ENCODE measurements around the gene VAT1.
A peak's percentile ranks its signal among the peaks of the same experiment; 100 is the strongest.
"Not testable (repeated sequence)": the region's sequence is repeated elsewhere in the genome, so short reads cannot be mapped to it uniquely, and the experiment has no call there.

VAT1 gene

DNA sequence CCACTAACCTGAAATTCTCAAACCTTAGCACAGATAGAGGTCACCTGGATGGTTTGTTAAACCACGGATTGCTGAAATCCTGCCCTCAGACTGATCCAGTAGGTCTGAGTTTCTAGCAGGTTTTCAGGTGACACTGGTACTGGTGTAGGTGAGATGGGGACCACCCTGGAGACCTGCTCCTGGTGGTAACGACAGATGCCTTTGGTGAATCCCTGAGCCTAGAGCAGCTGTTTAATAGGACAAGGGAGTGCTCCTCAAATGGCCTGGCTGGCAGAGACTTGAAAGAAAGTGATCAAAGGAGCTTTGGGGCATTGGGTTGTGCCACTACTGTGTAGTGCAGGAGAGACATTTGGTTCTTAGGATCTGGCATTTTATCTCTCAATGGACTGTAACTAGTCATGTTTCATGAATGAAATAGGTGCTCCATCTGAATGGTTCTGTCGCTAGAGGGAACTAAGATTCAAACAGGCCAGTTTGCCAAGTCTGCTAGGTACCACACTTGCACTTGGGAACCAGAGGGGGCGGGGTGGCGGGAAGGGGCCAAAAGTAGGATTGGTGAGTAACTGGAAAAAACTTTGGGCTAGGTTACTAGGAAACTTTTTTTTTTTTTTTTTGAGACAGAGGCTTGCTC is 18.5 kb downstream of the VAT1 start:
- no peak for DNase-seq

GRCh38 chr17:43000894-43001293 is 21.3 kb downstream of the VAT1 start:
- not testable (repeated sequence) for DNase-seq

DNA sequence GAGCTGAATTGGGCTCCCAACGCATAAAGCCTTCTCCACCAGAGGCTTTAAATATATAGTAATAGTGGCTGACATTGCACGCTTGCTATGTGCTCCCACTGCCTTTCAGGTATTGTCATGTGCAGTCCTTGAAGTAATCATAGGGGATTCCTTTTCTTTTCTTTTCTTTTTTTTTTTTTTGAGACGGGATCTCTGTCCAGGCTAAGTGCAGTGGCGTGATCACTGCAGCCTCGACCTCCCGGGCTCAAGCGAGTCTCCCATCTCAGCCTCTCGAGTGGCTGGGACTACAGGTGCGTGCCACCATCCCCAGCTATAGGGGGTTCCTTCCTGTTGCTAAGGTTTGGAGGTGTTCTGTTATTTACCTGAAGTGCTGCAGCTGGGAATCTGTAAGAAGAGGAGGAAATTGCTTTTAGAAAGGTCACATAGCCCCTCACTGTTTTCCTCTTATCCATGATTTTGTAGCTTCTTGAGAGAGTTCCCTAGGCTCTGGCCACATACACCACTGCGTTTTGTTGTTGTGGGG is 23.1 kb downstream of the VAT1 start:
- DNase-seq: no peak

DNA sequence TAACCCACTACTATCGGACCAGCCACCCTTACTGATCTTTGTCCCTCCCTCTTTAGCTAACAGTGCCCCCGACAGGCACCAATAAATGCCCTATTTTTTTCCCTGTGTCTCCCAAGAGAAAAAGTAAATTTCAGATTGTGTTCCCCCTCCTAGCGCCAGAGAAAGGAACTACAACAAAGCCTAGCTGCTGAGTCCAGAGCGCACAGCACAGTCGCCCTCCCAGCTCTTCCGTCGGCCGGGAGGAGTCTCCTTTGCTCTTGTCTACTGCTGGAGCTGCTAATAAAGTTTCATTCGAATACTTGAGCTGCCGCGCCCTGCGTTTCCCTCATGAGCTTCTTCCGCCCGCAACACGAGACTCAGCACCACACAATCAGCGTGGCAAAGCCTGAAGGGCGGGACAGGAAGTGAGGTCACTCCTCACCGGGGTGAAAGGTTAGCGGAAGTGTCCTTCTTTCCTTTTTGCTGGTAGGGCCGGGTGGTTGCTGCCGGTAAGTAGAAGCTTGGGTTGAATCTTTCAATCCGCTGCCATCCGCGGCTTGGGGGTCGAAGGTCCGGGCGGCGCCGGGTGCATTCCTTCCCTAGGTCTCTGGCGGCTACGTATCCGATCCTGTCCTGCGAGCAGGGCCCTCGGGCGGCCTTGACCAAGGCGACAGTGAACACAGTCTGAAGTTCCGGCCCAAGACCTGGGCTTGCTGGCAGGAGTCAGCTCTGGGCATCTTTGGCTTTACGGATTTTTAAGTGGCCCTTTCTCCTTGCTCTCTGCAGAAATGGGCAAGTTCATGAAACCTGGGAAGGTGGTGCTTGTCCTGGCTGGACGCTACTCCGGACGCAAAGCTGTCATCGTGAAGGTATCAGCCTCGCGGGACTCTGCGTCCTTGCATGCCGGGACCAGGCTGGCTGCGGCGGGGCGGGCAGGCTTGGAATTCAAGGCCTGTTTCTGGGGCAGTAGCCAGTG is 23.9 kb downstream of the VAT1 start, which contains the start of gene RPL27:
TSS of gene RPL27 (plus strand) at position 436 of the 955 bp plus-strand sequence. CDS start at position 768, 332 bp downstream.
- DNase-seq: peak; percentile 98

- DNase-seq: no peak
These were observed 24.7 kb downstream of the VAT1 start for GRCh38 chr17:42997390-42997983.

DNA sequence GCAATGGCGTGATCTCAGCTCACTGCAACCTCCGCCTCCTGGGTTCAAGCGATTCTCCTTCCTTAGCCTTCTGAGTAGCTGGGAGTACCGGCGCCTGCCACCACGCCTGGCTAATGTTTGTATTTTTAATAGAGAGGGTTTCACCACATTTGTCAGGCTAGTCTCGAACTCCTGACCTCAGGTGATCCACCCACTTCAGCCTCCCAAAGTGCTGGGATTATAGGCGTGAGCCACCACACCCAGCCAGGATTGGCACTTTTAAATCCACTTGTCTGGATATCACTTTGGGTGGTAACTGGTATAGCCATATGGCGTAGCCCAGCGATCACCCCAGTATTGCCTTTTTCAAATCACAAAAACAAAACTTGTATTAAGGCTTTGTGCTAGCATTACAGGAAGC is 28.3 kb downstream of the VAT1 start:
- DNase-seq: not testable (repeated sequence)

- DNase-seq: no peak
These were observed 29.3 kb downstream of the VAT1 start for GRCh38 chr17:42992872-42993271.

DNA sequence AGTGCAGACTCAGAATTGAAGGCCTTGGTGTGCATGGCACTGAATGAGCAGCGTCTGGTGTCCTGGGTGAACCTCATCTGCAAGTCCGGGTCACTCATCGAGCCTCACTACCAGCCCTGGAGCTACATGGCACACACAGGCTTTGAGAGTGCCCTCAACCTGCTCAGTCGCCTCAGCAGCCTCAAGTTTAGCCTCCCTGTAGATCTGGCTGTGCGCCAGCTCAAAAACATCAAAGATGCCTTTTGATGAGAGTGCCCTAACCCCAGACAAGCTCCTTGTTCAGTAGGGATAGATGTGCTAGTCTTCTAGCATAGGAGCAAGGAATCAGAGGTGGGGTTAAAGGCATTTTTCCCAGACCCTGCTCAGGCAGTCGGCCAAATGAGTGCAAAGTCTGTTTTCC is 30.7 kb downstream of the VAT1 start:
- DNase-seq: no peak

DNA sequence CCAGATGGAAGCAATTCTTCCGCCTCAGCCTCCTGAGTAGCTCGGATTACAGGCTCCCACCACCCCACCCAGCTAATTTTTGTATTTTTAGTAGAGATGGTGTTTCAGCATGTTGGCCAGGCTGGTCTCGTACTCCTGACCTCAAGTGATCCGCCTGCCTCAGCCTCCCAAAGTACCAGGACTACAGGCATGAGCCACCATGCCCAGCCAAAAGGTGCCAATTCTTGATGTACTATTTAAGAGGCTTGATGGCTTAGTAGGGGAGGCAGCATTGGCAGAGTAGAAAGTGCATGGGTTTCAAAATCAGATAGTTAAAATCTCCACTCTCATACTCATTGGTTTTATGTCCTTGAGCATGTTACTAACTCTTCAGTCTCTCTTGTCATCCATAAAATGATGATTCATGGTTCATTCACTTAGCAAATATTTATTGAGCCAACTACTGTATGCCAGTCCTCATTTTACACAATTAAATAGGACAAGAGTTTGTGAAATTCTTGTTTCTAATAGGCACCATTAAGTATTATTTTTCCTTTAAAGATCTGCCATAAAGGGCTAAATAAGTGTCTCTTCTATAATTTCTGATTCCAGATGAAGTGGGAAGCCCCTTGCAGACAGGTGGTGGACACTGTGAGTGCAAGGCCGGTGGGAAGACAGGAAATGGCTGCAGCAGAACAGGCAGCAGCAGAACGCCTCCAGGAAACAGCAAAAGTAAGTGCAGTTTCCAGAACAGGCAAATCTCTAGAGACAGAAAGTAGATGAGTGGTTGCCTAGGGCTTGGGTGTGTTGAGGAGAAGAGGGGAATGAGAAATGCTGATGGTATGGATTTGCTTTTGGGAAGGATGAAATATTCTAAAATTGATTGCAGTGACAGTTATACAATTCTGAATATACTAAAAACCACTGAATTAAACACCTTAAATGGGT is 32.2 kb downstream of the VAT1 start:
- DNase-seq: no peak

- DNase-seq: no peak
These were observed 33.0 kb downstream of the VAT1 start for GRCh38 chr17:42989141-42989540.

GRCh38 chr17:42985225-42985624 is 37.0 kb downstream of the VAT1 start:
- DNase-seq: no peak

DNA sequence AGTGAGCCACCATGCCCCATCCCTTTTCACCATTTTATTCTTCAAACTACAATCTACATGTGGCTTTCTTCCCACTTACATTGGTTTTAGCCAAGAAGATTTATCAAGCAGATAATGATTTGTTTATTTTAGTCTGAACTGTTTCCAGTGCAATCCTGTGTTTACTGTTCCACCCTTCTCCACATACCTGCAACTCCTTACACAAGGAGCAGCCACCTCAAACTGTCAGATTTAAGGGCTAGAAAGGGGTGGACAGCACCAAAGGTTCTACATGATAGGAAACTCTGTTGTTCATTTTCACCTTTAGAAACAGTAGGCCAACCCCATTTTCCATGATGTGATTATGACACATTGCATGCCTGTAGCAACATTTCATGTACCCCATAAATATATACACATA is 39.9 kb downstream of the VAT1 start:
- DNase-seq: no peak

DNA sequence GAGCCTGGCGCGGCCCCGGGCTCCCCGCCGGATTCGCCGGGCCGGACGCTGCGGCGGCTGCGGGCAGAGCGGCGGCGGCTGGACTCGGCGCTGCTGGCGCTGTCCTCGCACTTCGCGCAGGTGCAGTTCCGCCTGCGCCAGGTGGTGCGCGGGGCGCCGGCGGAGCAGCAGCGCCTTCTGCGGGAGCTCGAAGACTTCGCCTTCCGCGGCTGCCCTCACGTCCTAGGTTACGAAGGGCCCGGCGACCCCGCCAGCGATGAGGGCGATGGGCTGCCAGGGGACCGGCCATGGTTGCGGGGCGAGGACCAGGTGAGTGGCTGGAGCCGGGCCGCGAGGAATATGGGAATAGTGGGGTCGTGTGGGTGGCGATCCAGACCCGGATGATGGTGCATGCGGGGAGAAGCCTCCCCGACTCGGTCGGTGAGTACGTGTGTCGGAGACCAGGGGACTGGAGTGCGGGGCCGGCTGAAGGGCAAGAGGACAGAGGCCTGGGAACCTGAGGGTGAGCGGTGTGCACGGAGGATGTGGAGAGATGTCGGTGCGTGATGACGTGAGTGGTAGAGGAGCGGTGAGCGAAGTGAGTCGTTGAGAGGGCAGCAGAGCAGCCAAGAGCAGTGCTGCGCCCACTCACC is 41.3 kb downstream of the VAT1 start:
- DNase-seq: peak; percentile 40

- peak; percentile 89 for DNase-seq
These were observed 41.9 kb downstream of the VAT1 start, which contains the start of gene RUNDC1 for GRCh38 chr17:42980274-42980765. TSS of gene RUNDC1 (plus strand) at chr17:42980565. CDS start at chr17:42980577, 12 bp downstream.

GRCh38 chr17:42979511-42980273 is 42.5 kb downstream of the VAT1 start, which contains the start of gene PTGES3L:
TSS of gene PTGES3L (minus strand) at chr17:42980080. CDS start at chr17:42980053, 27 bp downstream.
- no peak for DNase-seq

DNA sequence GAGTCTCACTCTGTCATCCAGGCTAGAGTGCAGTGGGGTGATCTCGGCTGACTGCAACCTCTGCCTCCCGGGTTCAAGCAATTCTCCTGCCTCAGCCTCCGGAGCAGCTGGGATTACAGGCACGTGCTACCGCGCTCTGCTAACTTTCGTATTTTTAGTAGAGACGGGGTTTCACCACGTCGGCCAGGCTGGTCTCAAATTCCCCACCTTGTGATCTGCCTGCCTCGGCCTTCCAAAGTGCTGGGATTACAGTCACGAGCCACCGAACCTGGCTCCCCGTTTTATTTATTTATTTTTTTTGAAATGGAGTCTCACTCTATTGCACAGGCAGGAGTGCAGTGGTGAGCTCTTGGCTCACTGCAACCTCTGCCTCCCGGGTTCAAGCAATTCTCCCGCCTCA is 46.5 kb downstream of the VAT1 start:
- DNase-seq: not testable (repeated sequence)

DNA sequence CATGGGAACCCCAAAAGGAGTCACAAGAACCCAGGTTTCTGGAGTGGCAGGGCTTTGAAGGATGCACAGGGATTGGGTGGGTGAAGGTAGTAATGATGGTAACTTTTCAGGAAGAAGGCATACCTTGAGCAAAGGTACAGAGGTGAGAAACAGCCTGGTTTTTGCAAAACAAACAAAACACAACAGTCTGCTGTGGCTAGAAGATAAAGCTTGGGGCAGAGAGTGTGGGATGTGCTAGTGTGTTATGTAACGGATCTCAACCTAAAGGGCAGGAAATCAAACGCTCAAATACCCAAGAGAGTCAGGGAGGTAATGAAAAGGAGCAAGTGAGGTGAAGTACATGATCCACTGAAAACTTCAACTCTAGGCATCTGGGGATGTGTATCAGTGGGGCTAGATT is 46.9 kb downstream of the VAT1 start:
- no peak for DNase-seq

GRCh38 chr17:42973323-42973722 is 48.9 kb downstream of the VAT1 start:
- DNase-seq: not testable (repeated sequence)

GRCh38 chr17:42971589-42971988 is 50.6 kb downstream of the VAT1 start:
- no peak for DNase-seq

DNA sequence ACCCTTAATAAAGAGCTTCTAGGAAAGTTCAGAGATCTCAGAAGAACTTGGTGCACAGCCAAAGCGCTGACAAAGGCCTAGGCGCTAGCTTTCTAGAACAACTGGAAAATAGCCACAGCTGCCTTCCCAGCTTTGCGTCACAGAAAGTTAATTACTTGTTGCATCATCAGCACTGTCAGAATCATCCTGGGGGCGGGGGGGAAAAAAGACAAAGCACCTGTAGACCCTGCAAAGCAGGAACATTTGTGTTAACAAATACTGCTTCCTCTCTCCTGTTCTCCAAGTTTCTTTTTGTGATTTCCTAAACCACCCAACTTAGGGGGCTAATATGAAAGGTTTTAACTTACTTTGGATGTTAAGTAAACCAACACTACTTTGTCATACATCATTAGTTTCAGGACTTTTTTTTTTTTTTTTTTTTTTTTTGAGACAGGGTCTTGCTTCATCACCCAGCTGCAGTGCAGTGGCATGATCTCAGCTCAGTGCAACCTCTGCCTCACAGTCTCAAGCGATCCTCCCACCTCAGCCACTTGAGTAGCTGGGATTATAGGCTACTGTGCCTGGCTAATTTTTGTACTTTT is 53.1 kb downstream of the VAT1 start:
- no peak for DNase-seq

Data from activated T-cell treated with anti-CD3 and anti-CD28 coated beads for 4 hours (primary cell).